Suppressor macrophage treated with lipopolysaccharide for 1 hour (primary cell): ENCODE data around the gene HSPA14.
"Not testable (repeated sequence)": the region's sequence is repeated elsewhere in the genome, so short reads cannot be mapped to it uniquely, and the experiment has no call there.

Experiments
- DNase-seq, 3 donors: peaks; one replicate each; pipeline ENCODE4 v3.0.0-alpha.2; 2020 to 2022

Gene HSPA14

DNA sequence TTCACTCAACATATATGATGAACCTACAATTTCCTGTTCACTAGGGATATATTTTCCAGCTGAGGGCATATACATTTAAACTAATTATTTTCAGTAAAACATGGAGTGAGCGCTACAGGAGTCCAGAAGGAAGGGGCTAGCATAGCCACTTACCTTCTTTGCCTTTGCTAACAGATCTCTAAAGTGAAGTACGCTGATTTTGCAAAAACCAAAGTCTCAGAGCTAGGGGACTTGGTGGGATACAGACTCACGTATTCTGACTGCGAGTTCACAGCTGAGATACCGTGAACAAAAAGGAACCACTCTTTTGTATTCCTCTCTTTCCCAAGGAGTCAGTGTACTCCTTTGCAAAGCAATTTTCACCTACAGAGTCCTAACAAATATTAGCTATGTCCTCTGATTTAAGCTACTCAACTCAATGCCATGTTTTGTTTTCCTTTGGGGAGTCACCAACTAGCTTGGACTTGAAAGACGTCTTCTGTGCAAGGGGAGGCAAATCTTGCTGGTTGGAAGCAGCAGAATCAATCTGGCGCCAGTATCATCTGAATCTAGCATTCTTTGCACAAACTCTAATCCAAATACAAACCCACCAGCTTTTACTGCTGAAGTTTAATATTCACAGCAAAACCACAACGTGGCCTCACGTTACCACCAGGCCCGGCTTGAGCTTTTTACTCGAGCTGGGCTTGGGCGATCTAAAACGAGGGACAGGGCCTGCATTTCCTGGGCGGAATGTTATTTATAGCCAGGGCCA, 926 bp upstream of the HSPA14 start:
- no peak for DNase-seq

DNA sequence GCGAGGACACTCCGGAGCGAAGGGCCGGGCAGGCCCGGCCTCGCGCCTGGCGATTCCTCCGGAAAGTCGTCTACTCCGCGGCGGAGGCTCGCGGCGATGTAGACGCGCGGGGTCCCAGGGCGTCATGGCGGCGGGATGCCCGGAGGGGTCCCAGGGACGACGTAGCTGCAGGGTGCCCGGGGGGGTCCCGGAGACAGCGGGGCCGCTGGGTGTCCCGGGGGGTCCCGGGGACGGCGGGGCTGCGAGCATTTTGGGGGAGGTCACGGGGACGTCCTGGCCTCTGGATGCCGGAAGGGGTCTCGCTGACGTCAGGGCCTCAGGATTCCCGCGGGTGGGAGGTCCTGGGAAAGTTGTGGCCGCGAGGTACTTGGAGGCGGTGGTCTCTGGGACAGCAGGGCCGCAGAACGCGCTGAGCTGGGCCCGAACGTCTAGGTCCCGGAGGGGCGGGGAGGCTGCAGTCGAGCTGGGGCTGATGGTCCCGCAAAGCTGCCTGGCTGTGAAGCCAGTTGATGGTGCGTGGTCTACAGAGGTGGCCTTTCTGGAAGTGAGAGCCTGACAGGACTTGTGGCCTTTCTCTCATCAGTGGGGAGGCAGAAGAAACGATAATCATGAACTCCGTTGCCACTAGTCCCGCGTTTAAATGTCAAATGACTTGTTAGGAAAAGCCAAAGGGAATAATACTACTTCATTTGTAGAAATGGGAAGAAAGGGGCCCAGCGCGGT, 637 bp downstream of the HSPA14 start:
- DNase-seq, result peak; percentile 23 to 45 (median 28)

DNA sequence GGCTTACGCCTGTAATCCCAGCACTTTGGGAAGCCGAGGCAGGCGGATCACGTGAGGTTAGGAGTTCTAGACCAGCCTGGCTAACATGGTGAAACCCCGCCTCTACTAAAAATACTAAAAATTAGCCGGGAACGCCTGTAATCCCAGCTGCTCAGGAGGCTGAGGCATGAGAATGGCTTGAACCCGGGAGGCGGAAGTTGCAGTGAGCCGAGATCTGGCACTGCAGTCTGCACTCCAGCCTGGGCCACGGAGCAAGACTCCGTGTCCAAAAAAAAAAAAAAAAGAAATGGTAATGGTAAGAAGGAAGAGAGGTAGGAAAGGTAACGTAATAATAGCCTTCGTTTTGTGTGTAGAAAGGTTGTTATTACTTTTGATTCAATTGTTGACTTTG, 1.2 kb downstream of the HSPA14 start:
- peak in 1 of 3 donors; percentile 7 for DNase-seq

DNA sequence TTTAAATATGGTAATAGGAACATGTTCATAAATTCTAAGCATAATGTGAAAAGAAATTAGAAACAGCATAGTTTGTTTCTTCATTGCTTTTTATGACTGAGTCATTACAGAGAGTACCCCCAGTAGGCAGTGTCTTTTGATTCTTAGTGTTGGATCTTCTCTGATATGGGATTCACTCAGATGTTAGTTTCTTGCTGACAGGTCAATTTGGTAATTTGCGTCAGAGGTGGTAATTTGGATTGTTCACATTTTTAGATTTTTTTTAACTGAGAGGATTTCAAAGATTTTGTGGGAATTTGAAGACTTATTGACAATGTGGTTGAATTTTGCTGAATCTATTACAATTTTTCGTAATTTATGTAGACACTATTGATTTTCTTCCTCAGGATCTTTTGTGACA, 2.1 kb downstream of the HSPA14 start:
- DNase-seq, result no peak

DNA sequence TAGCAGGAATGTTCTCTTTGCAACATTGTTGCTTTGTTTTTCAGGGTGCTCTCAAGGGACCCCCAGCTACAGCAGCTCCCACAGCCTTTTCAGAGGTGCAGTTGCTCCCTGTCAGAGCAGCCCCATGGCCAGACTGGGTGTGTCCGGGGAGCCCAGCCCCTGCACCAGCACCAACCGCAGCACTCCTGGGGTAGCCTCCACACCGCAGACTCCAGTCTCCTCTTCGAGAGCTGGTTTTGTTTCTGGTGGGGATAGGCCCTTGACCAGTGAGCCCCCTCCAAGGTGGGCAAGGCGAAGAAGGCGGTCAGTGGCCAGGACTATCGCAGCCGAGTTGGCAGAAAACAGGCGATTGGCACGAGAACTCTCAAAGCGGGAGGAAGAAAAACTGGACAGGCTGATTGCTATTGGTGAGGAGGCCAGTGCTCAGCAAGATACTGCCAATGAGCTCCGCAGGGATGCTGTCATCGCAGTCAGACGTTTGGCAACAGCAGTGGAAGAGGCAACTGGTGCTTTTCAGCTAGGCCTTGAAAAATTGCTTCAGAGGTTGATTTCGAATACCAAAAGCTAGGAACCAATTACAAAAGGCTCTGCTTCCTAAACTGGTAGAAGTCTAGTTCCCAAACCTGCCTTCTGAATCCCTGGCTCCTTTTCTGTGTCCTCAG, 5.4 kb downstream of the HSPA14 start:
- DNase-seq, result no peak

DNA sequence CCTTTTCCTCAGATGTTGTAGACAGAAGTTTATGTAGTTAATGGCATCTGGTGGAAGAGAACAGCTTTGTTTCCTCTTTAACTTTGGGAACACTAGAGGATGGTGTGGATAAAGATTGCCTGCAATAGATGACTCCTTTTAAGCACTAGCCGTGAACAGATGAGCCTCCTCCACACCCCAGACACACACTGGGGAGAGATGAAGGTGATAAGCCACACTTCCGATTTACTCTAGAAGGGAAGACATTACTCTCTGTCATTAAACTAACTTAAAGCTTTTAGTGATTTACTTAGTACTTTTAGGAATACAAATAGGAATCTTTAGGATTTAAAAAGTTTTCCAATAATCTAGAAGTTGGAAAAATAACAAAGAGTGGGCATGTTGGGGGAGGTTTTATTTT, 6.8 kb downstream of the HSPA14 start:
- DNase-seq, result no peak

DNA sequence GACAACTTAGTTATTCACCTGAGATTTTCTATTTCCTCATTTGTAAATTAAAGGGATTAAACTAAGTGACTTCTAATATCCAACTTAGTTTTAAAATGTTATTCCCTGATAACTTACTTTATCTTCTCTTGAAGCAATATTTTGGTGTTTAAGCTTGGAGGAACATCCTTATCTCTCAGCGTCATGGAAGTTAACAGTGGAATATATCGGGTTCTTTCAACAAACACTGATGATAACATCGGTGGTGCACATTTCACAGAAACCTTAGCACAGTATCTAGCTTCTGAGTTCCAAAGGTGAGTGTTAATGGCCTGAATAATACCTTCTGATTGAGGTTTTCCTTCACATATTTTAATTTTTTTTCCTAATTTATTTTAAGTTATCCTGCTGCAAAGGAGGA, 14.1 kb downstream of the HSPA14 start:
- DNase-seq, result no peak

DNA sequence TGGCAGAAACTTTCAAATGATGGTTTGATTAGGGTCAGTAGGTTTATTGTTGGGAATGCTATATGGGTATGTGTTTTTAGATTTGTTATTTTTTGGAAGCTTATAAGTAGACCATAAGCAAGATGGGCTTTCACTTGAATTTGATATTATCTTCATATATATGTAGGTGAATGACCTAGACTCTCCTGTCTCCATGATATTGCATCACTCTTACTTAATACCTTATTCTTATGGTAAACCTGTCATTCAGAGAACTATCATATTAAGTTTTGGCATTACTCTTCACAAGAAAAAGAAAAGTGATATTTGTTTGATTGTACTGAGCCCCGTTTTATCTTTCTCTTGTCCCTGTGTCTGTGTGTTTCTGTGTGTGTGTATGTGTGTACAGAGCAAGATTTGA, 17.3 kb downstream of the HSPA14 start:
- DNase-seq, result no peak

DNA sequence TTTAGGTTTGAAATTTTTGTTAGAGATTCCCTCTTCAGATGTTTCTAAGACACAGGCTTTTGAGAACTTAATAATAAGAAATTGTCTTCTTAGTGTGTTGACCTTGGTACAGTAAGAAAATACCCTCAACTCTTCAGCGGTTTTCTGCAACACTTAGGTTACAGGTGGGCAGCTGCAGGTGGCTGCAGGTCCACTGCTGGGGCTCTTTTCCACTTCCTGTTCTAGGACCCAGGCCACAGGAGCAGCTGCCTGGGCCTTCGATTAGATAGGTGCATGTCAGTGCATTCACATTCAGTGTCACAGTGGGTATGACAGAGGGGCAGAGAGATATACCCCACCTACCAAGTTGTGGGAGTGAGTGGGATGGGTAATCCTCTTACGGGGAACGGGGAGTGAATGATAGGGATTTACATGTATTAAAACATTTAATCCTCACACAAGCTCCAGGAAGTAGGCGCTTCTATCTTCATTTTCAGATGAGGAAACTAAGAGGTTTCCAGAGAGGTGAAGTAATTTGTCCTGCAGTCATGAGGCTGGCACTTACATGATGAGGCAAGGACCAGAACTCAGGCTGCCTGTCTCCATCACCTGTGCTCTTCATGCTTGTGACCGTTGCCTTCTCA, 20.3 kb downstream of the HSPA14 start:
- DNase-seq, result peak in 1 of 3 donors; percentile 1

DNA sequence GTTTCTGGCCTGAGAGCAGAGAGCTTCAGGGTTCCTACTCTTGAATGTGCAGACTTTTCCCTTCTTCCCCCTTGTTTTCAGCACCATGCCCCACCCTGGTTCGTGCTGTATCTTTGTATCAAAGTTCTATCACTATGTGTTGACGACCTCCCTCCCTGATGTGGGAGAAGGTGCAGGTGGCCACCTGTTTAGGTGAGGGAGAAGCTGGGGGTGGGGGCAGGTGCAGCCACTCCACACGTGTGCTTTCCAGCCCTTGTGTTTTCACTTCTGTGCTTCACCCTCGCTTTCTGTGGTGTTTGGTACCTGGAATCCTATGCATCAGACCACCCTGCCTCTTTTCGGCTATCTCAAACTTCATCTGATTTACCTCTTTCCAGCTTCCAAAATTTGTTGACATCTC, 20.9 kb downstream of the HSPA14 start:
- DNase-seq, result no peak

DNA sequence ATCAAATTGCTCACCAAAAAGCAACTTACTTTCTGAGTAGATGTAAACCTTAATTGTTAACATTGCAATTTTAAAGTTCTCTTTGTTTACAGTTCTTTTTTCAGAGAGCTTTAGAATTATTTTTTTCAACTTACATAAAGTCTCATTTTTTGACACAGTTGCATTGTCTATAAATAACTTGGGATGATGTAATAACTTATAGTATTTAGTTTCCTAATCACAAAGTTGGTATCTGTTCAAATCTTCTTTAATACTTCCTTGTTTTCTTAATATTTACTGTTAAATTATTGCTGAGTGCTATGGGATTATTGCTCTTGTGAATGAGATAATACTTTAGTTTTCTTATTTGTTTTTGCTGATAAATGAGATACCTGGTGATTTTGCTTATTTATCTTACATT, 21.7 kb downstream of the HSPA14 start:
- DNase-seq, result peak in 1 of 3 donors; percentile 35

DNA sequence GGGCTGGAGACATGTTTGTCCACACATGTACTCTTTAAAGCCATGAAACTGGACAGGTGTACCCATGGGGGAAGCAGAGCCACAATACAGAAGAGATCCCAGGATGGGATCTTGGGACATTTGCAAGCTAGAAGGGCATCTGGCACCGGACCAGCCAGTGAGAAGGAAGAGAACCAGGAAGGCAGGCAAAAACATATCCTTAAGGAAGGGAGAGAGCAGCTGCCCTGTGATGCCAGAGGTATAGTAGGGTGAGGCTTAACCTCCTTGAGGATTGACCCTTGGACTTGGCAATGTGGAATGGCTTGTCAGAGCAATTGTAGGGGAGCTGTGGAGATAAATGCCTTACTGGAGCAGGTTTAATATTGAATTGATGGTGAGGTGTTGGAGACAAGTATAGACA, 22.7 kb downstream of the HSPA14 start:
- DNase-seq, result no peak

DNA sequence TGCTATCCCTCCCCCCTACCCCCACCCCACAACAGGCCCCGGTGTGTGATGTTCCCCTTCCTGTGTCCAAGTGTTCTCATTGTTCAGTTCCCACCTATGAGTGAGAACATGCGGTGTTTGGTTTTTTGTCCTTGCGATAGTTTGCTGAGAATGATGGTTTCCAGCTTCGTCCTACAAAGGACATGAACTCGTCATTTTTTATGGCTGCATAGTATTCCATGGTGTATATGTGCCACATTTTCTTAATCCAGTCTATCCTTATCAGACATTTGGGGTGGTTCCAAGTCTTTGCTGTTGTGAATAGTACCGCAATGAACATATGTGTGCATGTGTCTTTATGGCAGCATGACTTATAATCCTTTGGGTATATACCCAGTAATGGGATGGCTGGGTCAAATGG, 26.4 kb downstream of the HSPA14 start:
- not testable (repeated sequence) for DNase-seq

DNA sequence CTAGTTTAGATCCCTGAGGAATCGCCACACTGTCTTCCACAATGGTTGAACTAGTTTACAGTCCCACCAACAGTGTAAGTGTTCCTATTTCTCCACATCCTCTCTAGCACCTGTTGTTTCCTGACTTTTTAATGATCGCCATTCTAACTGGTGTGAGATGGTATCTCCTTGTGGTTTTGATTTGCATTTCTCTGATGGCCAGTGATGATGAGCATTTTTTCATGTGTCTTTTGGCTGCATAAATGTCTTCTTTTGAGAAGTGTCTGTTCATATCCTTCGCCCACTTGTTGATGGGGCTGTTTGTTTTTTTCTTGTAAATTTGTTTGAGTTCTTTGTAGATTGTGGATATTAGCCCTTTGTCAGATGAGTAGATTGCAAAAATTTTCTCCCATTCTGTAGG, 26.8 kb downstream of the HSPA14 start:
- DNase-seq, result not testable (repeated sequence)

DNA sequence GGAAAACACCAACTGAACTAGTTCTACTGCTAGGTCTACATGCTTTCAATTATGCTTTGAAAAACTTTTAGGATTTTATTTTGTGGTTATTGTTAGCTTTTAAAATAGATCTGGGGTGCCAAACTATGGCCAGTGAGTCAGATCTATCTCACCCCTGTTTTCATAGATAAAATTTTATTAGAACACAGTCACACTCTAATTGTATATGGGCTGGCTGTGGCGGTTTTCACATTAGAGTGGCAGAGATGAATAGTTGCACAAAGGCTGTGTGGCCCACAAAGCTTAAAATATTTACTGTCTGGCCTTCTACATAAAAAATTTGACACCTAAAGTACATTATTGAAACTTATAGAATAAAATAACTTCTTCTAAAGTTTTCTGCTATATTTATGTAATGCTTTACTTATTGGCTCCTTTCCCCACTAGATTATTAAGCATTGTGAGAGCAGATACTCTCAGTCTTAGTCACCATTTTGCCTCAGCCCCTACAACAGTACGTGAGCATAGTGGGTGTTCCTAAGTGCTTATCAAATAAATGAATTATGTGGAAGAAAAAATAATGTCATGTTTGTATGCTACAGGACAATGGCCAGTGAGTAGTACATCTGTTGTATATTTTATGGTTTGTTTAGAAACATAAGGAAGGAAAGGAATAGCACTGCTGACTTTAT, 35.1 kb downstream of the HSPA14 start:
- DNase-seq, result no peak

DNA sequence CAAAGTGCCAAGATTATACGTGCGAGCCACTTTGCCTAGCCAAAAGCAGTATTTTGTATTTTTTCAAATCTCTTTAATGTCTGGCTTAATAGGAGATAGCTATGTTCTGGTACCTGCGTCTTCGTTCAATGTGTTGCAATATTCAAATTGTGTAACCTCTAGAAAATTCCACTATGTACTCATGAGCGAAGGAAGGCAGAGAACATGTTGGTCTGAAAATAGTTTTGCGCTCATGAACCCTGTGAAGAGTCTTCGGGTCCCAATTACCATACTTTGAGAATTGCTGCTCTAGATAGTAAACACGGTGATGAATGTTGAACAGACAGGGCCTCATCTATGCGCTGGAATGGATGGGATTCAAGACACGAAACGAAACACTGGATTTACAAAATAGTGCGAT, 37.8 kb downstream of the HSPA14 start:
- peak in 2 of 3 donors; percentile 23 to 26 for DNase-seq

DNA sequence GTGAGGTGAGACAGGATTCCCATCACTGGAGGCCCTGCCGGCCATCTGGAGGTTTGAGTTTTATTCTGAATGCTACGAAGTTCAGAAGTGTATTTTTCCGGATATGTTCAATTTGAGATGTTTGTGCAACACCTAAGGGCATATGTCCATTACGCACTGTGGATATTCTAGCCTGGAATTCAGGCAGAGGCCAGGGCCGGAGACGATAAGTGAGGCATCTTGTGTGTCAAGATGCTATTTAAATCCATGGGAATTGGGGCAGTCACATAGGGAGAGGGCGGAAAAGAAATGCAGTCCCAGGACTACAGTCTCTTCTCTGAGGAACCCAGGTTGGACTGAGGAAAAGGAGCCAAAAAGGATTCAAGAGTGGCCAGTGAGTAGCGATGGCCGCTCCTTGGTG, 38.7 kb downstream of the HSPA14 start:
- DNase-seq, result no peak

DNA sequence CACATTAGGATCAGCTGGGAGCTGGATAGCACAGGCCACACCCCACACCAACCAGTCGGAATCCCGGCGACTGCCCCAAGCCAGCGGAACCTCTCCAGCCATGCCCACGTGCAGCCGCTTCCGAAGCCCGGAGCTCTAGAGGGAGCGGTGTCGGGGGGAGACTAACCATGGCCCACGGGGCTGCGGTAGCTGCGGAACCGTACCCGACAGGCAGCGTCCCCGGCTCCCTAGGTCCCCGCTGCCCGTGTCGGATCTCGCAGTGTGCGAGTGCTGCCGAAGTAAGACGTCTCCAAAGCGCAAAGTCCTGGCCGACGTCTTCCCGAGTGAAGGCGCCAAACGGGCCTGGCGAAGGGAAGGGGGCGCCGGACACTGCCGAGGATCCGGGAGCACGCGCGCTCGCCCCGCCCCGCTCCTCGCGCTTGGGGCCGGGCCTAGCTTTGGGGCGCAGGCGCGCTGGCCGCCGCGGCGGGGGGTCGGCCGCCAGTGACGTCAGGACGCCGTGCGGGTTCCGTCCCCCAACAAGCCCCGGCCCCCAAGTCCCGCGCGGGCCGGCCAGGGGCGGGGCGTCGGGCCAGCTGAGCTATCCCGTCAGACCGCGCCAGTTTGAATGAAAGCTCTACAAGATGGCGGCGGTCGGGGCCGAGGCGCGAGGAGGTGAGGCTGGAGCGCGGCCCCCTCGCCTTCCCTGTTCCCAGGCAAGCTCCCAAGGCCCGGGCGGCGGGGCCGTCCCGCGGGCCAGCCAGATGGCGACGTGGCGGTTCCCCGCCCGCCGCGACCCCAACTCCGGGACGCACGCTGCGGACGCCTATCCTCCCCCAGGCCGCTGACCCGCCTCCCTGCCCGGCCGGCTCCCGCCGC, 40.4 kb downstream of the HSPA14 start, which contains the start of gene SUV39H2:
TSS of gene SUV39H2 (plus strand) at position 601 of the 858 bp plus-strand sequence. CDS start at position 624, 23 bp downstream.
- peak; percentile 97 to 99 (median 99) for DNase-seq

DNA sequence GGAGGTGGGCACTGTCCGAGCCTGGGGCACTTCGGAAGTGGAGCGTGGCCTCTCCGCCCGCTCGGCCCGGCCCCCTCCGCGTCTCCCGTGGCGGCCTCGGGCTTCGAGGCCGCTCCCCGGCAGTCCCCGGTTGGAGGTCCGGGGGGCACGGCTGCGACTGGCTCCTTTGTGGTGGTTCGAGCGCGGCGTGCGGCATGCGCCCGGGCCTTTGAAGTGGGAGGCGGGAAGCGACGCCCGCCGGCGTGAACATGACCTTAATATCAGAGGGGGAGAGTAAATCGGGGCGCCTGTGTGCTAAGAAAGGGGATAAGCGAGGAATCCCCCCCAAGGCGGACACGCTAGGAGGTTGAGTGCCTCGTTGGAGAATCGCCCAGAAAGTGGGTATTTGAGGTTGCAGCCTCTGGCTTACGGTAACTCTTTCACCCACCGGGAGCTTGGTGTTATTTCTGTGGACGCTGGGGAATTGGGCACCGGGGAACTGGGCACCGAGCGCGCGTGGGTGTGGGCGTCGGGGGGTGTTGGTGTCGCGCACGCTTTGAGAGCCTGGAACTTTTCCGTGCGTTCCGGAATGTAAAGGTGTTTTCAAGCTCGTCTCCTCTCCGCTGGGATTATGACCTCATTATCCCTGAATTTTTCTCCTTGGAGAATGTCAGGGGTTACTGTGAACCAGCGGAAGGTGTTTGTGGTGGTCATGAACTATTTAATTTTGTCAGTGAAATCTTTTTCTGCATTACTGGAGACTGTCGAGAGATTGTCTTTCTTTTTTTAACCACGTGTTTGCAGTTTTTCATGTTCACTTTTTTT, 41.2 kb downstream of the HSPA14 start:
- DNase-seq, result peak; percentile 31 to 67 (median 36)

DNA sequence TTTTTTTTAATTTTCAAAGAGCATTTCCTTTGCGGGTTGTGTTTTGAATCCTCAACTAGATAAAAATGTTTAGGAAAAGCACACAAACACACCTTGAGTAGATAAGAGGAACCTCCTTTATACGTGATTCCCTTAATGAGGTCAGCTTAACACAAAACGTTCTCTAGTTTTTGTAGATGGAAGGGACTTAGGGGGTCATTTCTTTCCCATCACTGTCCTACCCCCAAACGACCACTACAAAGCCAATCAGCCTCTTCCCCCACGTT, 41.8 kb downstream of the HSPA14 start:
- DNase-seq, result no peak

DNA sequence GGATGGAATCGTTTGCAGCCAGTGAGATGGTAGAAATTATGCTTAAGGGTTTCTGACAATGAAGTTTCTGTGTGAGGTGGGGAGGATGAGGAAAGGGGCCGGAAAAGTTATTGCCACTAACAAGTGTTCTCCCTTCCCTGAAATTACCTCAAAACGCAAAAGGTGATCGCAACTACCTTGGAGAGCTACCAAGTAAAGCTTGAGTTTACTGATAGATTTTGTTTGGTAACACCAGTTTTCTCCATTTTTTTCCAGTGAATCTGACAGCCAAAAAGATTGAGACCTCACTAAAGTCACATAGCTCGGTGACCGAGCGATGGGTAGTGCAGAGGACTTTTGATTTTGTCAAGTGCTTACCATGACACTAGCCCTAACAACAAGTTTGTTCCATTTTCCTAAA, 42.1 kb downstream of the HSPA14 start:
- no peak for DNase-seq
